Muscle layer of colon (tissue), 2 donors: ENCODE data around the gene SGPP2.
A peak's percentile ranks its signal among the peaks of the same experiment; 100 is the strongest.

Experiments used
- H3K27ac ChIP-seq: one replicate; pipeline ENCODE4 v1.7.0; 2013; ENCODE audit warnings: low read depth, mild to moderate bottlenecking, low read length, moderate library complexity
- H3K27me3 ChIP-seq, 2 donors: one replicate each; pipeline ENCODE4 v1.7.0; 2013; ENCODE audit warnings: low read length in 2 of 2, mild to moderate bottlenecking in 2 of 2; ENCODE audit not compliant: insufficient read depth in 2 of 2, control insufficient read depth in 1 of 2
- H3K36me3 ChIP-seq: one replicate; pipeline ENCODE4 v1.7.0; 2013; ENCODE audit warnings: mild to moderate bottlenecking, low read length; ENCODE audit not compliant: insufficient read depth
- H3K4me1 ChIP-seq: one replicate; pipeline ENCODE4 v1.7.0; 2013; ENCODE audit warnings: mild to moderate bottlenecking, low read length; ENCODE audit not compliant: insufficient read depth
- H3K4me3 ChIP-seq, 2 donors: one replicate each; pipeline ENCODE4 v1.7.0; 2013; ENCODE audit warnings: low read length in 2 of 2, low read depth in 1 of 2, mild to moderate bottlenecking in 1 of 2, moderate library complexity in 1 of 2
- H3K9ac ChIP-seq: one replicate; pipeline ENCODE4 v1.7.0; 2013; ENCODE audit warnings: low read length
- H3K9me3 ChIP-seq: one replicate; pipeline ENCODE4 v1.7.0; 2013; ENCODE audit warnings: mild to moderate bottlenecking, low read length
- donor health status: abdominal sarcoma.
- donor health status: Adenocarcinoma of cecum.

SGPP2 gene, protein sequence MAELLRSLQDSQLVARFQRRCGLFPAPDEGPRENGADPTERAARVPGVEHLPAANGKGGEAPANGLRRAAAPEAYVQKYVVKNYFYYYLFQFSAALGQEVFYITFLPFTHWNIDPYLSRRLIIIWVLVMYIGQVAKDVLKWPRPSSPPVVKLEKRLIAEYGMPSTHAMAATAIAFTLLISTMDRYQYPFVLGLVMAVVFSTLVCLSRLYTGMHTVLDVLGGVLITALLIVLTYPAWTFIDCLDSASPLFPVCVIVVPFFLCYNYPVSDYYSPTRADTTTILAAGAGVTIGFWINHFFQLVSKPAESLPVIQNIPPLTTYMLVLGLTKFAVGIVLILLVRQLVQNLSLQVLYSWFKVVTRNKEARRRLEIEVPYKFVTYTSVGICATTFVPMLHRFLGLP

DNA sequence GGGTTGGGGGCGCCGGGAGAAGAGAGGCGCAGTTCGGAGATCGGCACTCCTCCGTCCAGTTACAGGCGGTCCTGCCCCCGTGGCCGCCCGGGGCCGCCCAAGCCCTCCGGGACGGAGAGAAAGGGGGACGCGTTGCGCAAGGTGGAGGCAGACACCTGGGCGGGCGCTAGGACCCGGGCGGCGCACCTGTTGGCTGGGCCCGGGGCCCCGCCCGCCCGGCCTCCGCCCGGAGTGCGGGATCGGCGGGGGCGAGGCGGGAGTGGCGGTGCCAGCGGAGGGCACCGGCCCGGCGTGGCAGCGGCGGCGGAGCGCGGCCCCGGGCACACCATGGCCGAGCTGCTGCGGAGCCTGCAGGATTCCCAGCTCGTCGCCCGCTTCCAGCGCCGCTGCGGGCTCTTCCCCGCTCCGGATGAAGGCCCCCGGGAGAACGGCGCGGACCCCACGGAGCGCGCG is at the start of gene SGPP2:
TSS of gene SGPP2 (plus strand) at position 268 of the 453 bp plus-strand sequence. CDS start at position 328, 60 bp downstream.
- no peak within 1 kb of the TSS for H3K27ac ChIP-seq

DNA sequence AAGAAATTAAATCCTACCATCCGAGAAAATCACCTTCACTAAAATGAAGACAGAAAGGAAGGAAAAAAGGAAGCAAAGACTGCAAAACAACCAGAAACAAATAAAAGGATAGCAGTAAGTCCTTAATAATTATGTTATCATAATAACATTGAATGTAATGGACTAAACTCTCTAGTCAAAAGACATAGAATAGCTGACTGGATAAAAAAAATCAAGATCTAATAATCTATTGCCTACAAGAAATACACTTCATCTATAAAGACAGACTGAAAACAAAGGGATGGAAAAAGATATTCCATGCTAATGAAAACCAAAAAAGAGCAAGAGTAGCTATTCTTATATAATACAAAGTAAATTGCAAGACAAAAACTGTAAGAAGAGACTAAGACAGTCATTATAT is 48.5 kb upstream of the SGPP2 start:
- Histone ChIP-seq H3K9ac (no peak overlapping the region), H3K27me3 (no peaks in the 10 kb centered on the region), H3K36me3 (no peaks in the 10 kb centered on the region), H3K4me3 (no peak overlapping the region), H3K4me1 (no peaks in the 10 kb centered on the region), H3K9me3 (no peaks in the 10 kb centered on the region), H3K27ac (no peak overlapping the region)

More for the DNA sequence above, at the start of gene SGPP2:
- Histone ChIP-seq H3K27me3 (peaks cover 14 to 34% of the 10 kb centered on the region in 2 donors), H3K4me3 (peak within 1 kb of the TSS in 1 of 2 donors; percentile 31), H3K36me3 (no peaks in the 10 kb centered on the region), H3K9ac (no peak within 1 kb of the TSS), H3K9me3 (no peaks in the 10 kb centered on the region), H3K4me1 (peaks cover 5% of the 10 kb centered on the region)

DNA sequence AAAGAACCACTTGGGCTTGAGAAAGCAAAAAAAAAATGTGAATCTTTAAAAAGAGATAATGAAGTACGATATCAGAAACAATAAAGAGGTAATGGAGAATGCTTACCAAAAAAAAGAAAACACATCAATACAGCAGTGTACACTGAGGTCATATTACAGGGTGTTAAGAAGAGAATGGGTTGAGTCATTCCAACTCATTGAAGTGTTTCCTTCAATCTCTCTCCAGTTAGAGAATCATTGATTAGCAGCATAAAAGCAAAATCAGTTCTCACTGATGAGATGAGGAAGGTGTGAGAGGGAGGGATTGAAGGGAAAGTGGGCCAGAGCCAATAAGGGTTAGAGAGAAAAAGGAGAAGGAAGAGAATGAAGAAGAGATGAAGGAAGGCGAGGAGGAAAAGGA is 43.9 kb upstream of the SGPP2 start:
- Histone ChIP-seq H3K4me1 (no peaks in the 10 kb centered on the region), H3K9ac (no peak overlapping the region), H3K4me3 (no peak overlapping the region), H3K27ac (no peak overlapping the region), H3K9me3 (no peaks in the 10 kb centered on the region), H3K27me3 (no peaks in the 10 kb centered on the region), H3K36me3 (no peaks in the 10 kb centered on the region)

DNA sequence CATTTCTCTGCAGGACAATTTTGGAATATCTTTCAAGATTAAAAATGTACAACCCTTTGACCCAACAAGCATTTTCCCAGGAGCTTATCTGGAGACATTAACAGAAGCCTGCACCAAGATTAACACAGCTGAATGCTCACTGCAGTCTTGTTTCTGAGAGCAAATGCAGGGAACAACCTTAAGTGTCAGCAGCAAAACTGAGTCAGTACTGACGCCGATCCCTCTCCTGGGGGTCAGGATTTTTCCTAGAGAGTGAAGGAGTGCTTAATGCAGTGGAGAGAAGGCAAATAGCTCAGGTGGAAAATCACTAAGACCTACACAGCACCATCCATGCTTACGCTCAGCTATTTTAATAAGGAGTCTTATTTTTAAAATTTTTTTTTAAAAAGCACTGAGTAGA is 42.8 kb upstream of the SGPP2 start:
- no peaks in the 10 kb centered on the region for H3K9me3 ChIP-seq
- H3K4me1 ChIP-seq: no peaks in the 10 kb centered on the region
- no peaks in the 10 kb centered on the region for H3K27me3 ChIP-seq
- H3K36me3 ChIP-seq: no peaks in the 10 kb centered on the region
- no peak overlapping the region for H3K9ac ChIP-seq
- no peak overlapping the region for H3K27ac ChIP-seq
- no peak overlapping the region for H3K4me3 ChIP-seq

DNA sequence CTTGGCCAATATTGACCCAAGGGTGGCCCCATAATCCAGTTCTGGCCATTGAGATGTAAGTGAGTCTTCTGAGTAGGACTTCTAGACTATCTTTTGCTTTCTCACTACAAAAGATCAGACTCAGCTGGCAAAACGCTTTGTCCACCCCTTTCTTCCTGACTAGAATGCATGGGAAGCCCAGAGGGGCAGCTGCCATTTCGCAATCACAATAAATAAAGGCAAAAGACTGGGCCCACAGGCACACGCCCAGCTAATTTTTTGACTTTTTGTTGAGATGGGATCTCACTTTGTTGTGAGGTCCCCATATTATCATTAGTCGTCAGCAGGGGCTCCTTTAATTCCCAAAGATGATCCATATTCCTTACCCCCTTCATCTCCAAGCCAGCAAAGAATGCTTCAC is 41.1 kb upstream of the SGPP2 start:
- H3K9me3 ChIP-seq: no peaks in the 10 kb centered on the region
- no peak overlapping the region for H3K27ac ChIP-seq
- no peaks in the 10 kb centered on the region for H3K36me3 ChIP-seq
- no peak overlapping the region for H3K9ac ChIP-seq
- H3K4me3 ChIP-seq: no peak overlapping the region
- H3K4me1 ChIP-seq: no peaks in the 10 kb centered on the region
- no peaks in the 10 kb centered on the region for H3K27me3 ChIP-seq

DNA sequence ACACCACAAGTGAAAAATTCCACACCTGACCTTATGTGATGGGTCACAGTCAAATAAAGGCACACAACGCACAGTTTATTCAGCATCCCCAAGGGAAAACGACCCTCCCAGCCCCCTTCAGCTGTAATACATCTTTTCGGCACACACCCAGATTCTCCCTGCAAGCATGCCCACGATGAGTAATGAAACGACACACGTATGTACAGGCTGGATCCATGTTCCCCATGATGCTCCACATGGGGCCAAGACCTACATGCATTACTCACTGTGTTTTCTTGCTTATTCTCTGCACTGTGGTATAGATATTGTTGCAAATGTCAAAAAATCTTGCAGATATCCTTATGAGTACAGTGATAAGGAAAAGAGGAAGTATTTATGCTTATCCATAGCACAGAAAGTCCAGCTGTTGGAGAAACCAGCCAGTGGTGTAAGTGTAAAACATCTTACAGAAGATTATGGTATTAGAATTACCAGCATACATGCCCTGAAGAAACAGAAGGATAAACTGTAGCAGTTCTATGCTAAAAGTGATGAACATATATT is 32.5 kb upstream of the SGPP2 start:
- Histone ChIP-seq H3K27ac (no peak overlapping the region), H3K36me3 (no peaks in the 10 kb centered on the region), H3K9ac (no peak overlapping the region), H3K4me1 (no peaks in the 10 kb centered on the region), H3K27me3 (no peaks in the 10 kb centered on the region), H3K4me3 (no peak overlapping the region), H3K9me3 (no peaks in the 10 kb centered on the region)

DNA sequence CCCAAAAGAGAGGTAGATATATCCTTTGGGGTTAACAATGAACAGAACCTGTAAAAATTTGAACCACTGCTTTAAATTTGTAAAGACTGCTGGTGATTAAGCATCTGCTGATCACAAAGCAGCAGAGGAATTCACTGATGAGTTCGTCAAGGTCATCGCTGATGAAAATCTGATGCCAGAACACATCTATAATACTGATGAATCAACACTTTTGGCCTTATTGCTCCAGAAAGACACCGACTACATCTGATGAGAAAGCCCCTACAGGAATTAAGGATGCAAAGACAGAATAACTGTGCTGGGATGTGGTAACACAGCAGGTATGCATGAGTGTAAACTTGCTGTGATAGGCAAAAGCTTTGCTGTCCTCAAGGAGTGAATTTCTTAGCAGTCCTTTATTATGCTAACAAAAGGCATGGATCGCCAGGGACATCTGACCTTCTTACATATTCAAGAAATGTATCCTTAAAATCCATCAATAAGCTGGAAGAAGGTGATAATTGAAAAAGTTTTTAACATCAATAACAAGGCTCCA is 30.5 kb upstream of the SGPP2 start:
- Histone ChIP-seq H3K9ac (no peak overlapping the region), H3K9me3 (no peaks in the 10 kb centered on the region), H3K4me3 (no peak overlapping the region), H3K4me1 (no peaks in the 10 kb centered on the region), H3K27ac (no peak overlapping the region), H3K27me3 (no peaks in the 10 kb centered on the region), H3K36me3 (no peaks in the 10 kb centered on the region)

DNA sequence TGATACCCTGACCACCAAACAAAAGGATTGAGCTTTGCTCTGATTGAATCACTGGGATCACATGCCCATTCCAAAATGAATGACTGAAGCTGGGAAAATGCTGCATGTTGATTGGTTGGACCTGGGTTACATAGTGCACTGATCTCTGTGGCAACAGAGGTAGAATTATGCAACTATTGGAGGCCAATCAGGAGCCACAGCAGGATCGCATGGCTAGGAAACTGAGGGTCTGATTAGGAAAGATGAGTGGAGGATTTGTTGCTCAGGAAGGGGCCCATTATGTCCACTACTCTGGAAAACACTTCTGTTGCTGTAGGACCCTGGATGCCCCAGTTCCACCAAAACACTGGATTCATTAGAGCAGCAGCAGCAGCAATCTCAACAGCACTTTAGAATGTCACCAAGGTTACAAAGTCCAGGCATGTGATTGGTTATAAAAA is 25.9 kb upstream of the SGPP2 start:
- Histone ChIP-seq H3K4me3 (no peak overlapping the region), H3K4me1 (no peaks in the 10 kb centered on the region), H3K9ac (no peak overlapping the region), H3K27ac (no peak overlapping the region), H3K27me3 (no peaks in the 10 kb centered on the region), H3K36me3 (no peaks in the 10 kb centered on the region), H3K9me3 (no peaks in the 10 kb centered on the region)

DNA sequence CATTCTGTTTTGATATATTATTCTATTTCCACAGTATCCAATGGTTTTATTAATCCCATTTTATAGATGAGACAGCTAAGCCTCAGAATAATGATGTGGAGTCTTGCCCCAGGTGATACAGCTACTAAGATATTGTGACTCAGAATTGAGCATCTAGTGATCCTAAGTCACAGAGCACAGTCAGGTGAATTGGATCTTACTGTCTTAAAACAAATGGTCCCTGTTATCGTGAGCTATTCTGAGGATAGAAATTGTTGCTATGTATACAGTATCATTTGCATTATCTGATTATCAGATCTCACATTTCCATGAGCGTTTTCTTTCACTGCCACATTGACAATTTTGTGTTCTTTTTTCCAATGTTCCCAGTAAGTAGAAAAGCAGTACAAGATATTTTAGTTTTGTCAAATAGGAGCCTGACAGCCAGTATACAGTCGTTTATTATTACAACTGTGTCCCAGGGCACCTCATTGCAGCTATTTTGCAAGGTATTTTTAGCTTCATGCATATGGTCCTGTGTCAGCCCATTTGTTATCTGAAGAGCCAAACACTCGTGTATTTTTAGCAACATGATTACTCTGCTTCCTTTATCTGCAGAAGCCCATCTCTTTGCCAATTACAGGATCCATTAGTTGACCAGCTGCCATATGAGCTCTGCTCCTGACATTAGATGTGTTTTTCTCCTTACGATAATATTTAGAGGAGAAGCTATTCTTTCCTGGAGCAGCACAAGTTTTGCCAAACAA is 25.1 kb upstream of the SGPP2 start:
- H3K4me1 ChIP-seq: no peaks in the 10 kb centered on the region
- no peaks in the 10 kb centered on the region for H3K27me3 ChIP-seq
- H3K9me3 ChIP-seq: no peaks in the 10 kb centered on the region
- H3K9ac ChIP-seq: no peak overlapping the region
- no peaks in the 10 kb centered on the region for H3K36me3 ChIP-seq
- no peak overlapping the region for H3K27ac ChIP-seq
- H3K4me3 ChIP-seq: no peak overlapping the region

DNA sequence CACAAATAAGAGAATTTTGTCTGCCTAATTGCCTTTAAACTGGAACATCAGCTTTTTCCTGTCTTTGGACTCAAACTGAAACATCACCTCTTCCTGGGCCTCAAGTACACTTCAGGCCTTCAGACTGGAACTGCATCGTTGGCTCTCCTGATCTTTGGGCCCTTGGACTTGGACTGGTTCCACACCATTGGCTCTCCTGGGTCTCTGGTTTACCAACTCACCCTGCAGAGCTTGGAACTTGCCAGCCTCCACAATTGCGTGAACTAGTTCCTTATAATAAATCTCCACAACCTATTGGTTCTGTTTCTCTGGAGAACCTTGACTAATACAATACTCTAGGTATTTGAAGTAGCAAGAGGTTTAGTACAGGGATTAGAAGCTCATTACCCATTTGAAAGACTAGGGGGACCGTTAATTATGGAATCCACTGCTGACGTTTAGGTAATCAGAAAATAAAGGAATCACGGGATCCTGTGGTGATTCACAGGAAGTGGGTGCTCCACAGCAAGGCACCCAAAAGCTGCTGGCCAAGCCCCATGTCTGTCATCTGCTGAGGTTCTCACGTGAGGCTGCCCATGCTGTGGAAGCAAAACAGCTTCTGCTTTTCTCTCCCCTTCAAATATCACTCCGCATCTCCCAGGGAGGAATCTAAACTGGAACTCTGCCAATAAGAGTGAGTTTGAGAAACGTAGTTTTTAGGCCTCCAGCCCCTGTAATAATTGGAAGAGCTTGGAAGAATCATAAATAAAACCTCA is 20.0 kb upstream of the SGPP2 start:
- Histone ChIP-seq H3K36me3 (no peaks in the 10 kb centered on the region), H3K27me3 (no peaks in the 10 kb centered on the region), H3K9me3 (no peaks in the 10 kb centered on the region), H3K9ac (no peak overlapping the region), H3K4me3 (no peak overlapping the region), H3K27ac (no peak overlapping the region), H3K4me1 (no peaks in the 10 kb centered on the region)

DNA sequence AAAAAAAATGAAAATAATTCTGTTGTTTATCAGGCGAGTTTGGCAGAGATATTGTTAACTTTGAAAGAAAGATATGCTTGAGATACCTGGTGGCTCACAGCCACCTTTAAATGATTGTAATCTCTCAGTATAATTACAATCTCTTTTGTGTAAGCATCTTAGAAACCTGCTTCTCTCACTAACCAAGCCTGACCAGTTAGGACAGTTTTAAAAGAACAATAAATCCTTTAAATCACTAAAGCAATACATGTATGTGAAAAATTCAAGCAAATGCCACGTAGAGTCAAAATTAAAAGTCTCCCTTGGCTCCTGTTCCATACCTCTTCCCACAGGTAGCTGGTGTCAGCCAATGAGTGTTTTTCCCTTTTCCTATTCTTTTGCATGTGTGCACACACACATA is 15.7 kb upstream of the SGPP2 start:
- Histone ChIP-seq H3K27ac (no peak overlapping the region), H3K4me1 (no peaks in the 10 kb centered on the region), H3K9ac (no peak overlapping the region), H3K4me3 (no peak overlapping the region), H3K36me3 (no peaks in the 10 kb centered on the region), H3K27me3 (no peaks in the 10 kb centered on the region), H3K9me3 (no peaks in the 10 kb centered on the region)
